KMS-11 (cell line): ENCODE data around the gene INTS4.
"Not testable (repeated sequence)": the region's sequence is repeated elsewhere in the genome, so short reads cannot be mapped to it uniquely, and the experiment has no call there.

Experiments
- H2AFZ ChIP-seq: fragments of 200-600 bp; sonication (generic); 2 replicates; pipeline ENCODE4 v1.6.1; 2016; ENCODE audit warnings: antibody characterized with exemption, mixed run types, low read depth
- H3K27ac ChIP-seq: fragments of 200-600 bp; sonication (generic); 2 replicates; pipeline ENCODE4 v1.6.1; 2016; ENCODE audit warnings: mild to moderate bottlenecking, mixed run types
- H3K27me3 ChIP-seq: fragments of 200-600 bp; sonication (generic); 2 replicates; pipeline ENCODE4 v1.6.1; 2017; ENCODE audit warnings: mild to moderate bottlenecking, low read depth, mixed run types, moderate library complexity; ENCODE audit not compliant: insufficient read depth
- H3K36me3 ChIP-seq: fragments of 200-600 bp; sonication (generic); 2 replicates; pipeline ENCODE4 v1.6.1; 2017; ENCODE audit warnings: mild to moderate bottlenecking, mixed run types; ENCODE audit not compliant: insufficient read depth
- H3K4me1 ChIP-seq: fragments of 200-600 bp; sonication (generic); 2 replicates; pipeline ENCODE4 v1.6.1; 2016; ENCODE audit warnings: mild to moderate bottlenecking, low read depth, mixed run types; ENCODE audit not compliant: poor library complexity, severe bottlenecking
- H3K4me2 ChIP-seq: fragments of 200-600 bp; sonication (generic); 2 replicates; pipeline ENCODE4 v1.7.0; 2016; ENCODE audit warnings: mild to moderate bottlenecking, mixed run types
- H3K4me3 ChIP-seq: fragments of 200-600 bp; sonication (generic); IDR thresholded peaks from 2 replicates; pipeline ENCODE4 v1.6.1; 2017; ENCODE audit warnings: low read depth, low read length, mixed read lengths; ENCODE audit not compliant: insufficient read depth
- H3K79me2 ChIP-seq: fragments of 200-600 bp; sonication (generic); 2 replicates; pipeline ENCODE4 v1.6.1; 2016; ENCODE audit warnings: low read depth, mixed run types; ENCODE audit not compliant: insufficient read depth
- H3K9ac ChIP-seq: fragments of 200-600 bp; sonication (generic); 2 replicates; pipeline ENCODE4 v1.6.1; 2016; ENCODE audit warnings: mild to moderate bottlenecking, mixed run types
- H4K20me1 ChIP-seq: fragments of 200-600 bp; sonication (generic); 2 replicates; pipeline ENCODE4 v1.6.1; 2016; ENCODE audit warnings: mild to moderate bottlenecking, mixed run types; ENCODE audit not compliant: insufficient read depth
- CTCF ChIP-seq: fragments of 200-600 bp; sonication (generic); conservative IDR thresholded peaks from 2 replicates; pipeline ENCODE4 v1.6.1; 2017; ENCODE audit warnings: low read depth, mild to moderate bottlenecking, antibody characterized with exemption, low read length, moderate library complexity, mixed read lengths

Gene INTS4

GRCh38 chr11:77882396-77882795, 112.1 kb downstream of the INTS4 start:
- peaks cover 53% of the 10 kb centered on the region for H3K4me1 ChIP-seq
- H2AFZ ChIP-seq = no peak overlapping the region
- H3K27me3 ChIP-seq = no peaks in the 10 kb centered on the region
- no peak for TF ChIP-seq CTCF
- H3K36me3 ChIP-seq = no peaks in the 10 kb centered on the region; the same call in 1 of the 2 replicates
- H4K20me1 ChIP-seq = no peaks in the 10 kb centered on the region
- H3K4me2 ChIP-seq = no peak overlapping the region
- H3K4me3 ChIP-seq = no peak overlapping the region
- no peaks in the 10 kb centered on the region for H3K79me2 ChIP-seq
- no peak overlapping the region for H3K9ac ChIP-seq
- no peak overlapping the region for H3K27ac ChIP-seq

- no peaks in the 10 kb centered on the region for H3K79me2 ChIP-seq
- H3K36me3 ChIP-seq = no peaks in the 10 kb centered on the region; the same call in 1 of the 2 replicates
- peak overlapping the region; percentile 86 for H3K4me2 ChIP-seq
- peaks cover 47% of the 10 kb centered on the region for H3K4me1 ChIP-seq
- H3K27ac ChIP-seq = peak overlapping the region; percentile 56
- TF ChIP-seq CTCF = 0 out of 2 replicates have a peak, but pooled peaks have one; percentile 23
- H2AFZ ChIP-seq = no peak overlapping the region
- no peak overlapping the region for H3K4me3 ChIP-seq
- H3K9ac ChIP-seq = no peak overlapping the region
- no peaks in the 10 kb centered on the region for H4K20me1 ChIP-seq
- no peaks in the 10 kb centered on the region for H3K27me3 ChIP-seq
Observed at GRCh38 chr11:77879218-77879617, 115.2 kb downstream of the INTS4 start.

- H3K4me2 ChIP-seq = peak overlapping the region; percentile 86; the same call in 1 of the 2 replicates
- H3K27ac ChIP-seq = peak overlapping the region; percentile 56; the same call in 1 of the 2 replicates
- H4K20me1 ChIP-seq, H3K79me2 ChIP-seq, H2AFZ ChIP-seq, H3K36me3 ChIP-seq, H3K4me3 ChIP-seq, H3K27me3 ChIP-seq, H3K9ac ChIP-seq: not testable (repeated sequence)
- H3K4me1 ChIP-seq = peaks cover 45% of the 10 kb centered on the region
Observed at GRCh38 chr11:77878247-77878646, 116.2 kb downstream of the INTS4 start.

GRCh38 chr11:77876045-77876444, 118.4 kb downstream of the INTS4 start:
- no peak overlapping the region for H2AFZ ChIP-seq
- no peak for TF ChIP-seq CTCF
- H3K4me1 ChIP-seq = peaks cover 34% of the 10 kb centered on the region
- H3K4me3 ChIP-seq = no peak overlapping the region
- no peaks in the 10 kb centered on the region for H3K79me2 ChIP-seq
- no peak overlapping the region for H3K4me2 ChIP-seq
- no peak overlapping the region for H3K27ac ChIP-seq
- H3K9ac ChIP-seq = no peak overlapping the region
- no peaks in the 10 kb centered on the region for H4K20me1 ChIP-seq
- no peaks in the 10 kb centered on the region for H3K36me3 ChIP-seq
- no peaks in the 10 kb centered on the region for H3K27me3 ChIP-seq

- Histone ChIP-seq H3K27ac (no peak overlapping the region), H3K4me3 (no peak overlapping the region), H2AFZ (no peak overlapping the region), H3K9ac (no peak overlapping the region), H3K36me3 (no peaks in the 10 kb centered on the region), H3K4me2 (no peak overlapping the region), H3K79me2 (no peaks in the 10 kb centered on the region), H3K27me3 (no peaks in the 10 kb centered on the region), H4K20me1 (no peaks in the 10 kb centered on the region), H3K4me1 (peaks cover 16% of the 10 kb centered on the region)
- no peak for TF ChIP-seq CTCF
Observed at GRCh38 chr11:77874206-77874605, 120.3 kb downstream of the INTS4 start.
